Stomach (tissue), 4 donors: ENCODE results near the gene AGMAT.

ENCODE experiments used
- POLR2AphosphoS5 ChIP-seq, 3 donors: sonication (generic); formaldehyde crosslinking; IDR thresholded peaks; one replicate each; pipeline ENCODE4 v1.6.1; 2016; ENCODE audit warnings: antibody characterized with exemption in 3 of 3
- TF ChIP-seq, protein P1 (sequence below), 7 experiments: fragments of 450-650 bp in 4 of 7; fragments of 200-600 bp in 3 of 7; sonication (generic) in 3 of 7; IDR thresholded peaks; one replicate each; pipeline ENCODE4 v1.5.1; 2016 to 2019; ENCODE audit warnings: antibody characterized with exemption in 7 of 7, control low read depth in 2 of 7, mild to moderate bottlenecking in 1 of 7

DNA sequence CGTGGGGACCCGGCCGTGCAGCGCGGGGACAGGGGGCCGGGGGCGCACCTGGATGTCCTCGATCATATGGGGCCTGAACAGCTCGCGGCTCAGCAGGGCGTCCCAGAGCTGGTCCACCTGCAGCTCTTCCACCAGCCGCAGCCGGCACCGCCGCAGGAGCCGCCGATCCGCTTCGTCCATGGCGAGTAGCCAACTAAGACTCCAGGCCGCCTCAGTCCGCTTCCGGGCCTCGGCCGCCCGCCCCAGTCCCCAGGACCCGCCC is 60.9 kb downstream of the AGMAT start, which contains the start of gene CASP9:
- peak; percentile 61 to 89 (median 79) for TF ChIP-seq POLR2AphosphoS5 (IDR thresholded peaks at IDR 0.05)
- TF ChIP-seq, protein P1, sequence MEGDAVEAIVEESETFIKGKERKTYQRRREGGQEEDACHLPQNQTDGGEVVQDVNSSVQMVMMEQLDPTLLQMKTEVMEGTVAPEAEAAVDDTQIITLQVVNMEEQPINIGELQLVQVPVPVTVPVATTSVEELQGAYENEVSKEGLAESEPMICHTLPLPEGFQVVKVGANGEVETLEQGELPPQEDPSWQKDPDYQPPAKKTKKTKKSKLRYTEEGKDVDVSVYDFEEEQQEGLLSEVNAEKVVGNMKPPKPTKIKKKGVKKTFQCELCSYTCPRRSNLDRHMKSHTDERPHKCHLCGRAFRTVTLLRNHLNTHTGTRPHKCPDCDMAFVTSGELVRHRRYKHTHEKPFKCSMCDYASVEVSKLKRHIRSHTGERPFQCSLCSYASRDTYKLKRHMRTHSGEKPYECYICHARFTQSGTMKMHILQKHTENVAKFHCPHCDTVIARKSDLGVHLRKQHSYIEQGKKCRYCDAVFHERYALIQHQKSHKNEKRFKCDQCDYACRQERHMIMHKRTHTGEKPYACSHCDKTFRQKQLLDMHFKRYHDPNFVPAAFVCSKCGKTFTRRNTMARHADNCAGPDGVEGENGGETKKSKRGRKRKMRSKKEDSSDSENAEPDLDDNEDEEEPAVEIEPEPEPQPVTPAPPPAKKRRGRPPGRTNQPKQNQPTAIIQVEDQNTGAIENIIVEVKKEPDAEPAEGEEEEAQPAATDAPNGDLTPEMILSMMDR (IDR thresholded peaks at IDR 0.05): no peak
